Inferior parietal cortex (tissue), 1 donor: ENCODE results near the gene GPC6.
"Not testable (repeated sequence)": the region's sequence is repeated elsewhere in the genome, so short reads cannot be mapped to it uniquely, and the experiment has no call there.

Experiments
- DNase-seq: peaks from one replicate; pipeline ENCODE4 v3.0.0-alpha.2; 2016; ENCODE audit errors: extremely low spot score

GPC6 gene

DNA sequence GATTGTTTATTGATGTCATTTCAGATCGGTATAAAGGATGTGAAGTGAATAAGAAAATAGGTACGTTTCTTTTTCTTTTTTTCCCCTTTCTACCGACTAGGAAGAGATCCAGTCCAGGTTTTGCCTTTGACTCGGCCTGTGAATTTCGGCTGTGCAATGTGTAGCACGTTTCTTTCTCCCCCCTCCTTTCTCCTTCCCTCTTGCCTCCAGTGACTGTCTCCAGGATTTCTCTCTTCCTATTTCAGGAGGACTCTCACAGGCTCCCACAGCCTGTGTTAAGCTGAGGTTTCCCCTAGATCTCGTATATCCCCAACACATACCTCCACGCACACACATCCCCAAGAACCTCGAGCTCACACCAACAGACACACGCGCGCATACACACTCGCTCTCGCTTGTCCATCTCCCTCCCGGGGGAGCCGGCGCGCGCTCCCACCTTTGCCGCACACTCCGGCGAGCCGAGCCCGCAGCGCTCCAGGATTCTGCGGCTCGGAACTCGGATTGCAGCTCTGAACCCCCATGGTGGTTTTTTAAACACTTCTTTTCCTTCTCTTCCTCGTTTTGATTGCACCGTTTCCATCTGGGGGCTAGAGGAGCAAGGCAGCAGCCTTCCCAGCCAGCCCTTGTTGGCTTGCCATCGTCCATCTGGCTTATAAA is at the start of gene GPC6:
GPC6 (plus strand) TSS at position 185 of the 657 bp plus-strand sequence.
- DNase-seq = peak; percentile 74

DNA sequence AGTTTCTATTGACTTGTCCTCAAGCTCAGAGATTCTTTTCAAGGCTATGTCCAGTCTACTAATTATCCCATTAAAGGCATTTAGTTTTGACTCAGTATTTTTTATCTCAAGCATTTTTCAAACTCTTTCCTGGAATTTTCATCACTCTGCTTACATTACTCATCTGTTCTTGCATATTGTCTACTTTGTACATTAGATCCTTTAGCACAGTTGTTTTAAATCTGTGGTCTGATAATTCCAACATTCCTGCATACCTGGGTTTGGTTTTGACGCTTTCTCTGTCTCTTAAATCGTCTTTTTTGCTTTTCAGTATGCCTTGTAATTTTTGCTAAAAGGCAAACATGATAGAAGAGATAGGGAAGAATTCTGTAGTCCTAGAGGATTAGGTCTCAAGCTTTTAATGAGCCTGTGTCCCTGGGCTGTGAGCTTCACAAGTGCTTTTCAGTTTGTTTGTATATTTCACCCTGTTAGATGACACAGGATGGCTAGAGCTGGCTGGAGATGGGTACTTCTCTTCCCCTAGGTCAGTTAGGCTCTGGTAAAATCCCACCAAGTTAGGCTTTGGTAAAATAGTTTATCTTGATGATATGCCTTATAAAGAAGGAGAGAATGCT is 46.1 kb upstream of the GPC6 start:
- DNase-seq = no peak

DNA sequence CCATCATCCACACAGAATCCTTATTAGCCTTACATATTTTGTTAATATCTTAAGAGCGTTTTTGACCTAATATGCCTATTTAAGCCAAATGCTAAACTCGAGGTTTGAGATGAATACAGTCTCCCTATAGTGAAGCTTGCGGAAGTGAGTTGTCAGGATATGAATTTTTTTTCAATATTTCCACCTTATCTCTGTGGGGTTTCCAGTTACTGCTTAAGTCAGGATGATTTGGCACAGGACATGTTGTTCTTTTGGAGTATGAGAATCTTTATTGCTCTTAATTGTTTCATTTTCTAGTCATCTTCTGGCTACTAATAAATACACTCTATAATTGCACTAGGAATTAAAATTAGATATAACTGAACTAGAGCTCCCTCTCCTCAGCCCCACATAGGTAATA is 44.2 kb upstream of the GPC6 start:
- no peak for DNase-seq

DNA sequence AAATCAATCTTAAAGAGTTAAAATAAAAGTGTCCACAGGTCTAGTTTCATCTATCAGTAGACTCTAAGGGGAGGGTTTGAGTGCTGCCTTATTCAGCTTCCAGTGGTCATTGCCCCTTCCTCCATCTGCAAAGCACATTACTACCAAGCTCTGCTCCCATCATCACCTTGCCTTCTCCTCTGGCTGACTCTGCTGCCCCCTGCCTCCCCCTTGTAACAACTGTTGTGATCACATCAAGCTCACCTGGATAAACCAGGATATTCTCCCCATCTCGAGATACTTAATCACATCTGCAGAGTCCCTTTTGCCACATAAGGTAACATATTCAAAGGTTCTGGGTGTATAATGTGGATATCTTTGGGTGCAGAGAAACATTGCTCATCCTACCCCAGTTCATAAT is 43.3 kb upstream of the GPC6 start:
- DNase-seq = no peak

DNA sequence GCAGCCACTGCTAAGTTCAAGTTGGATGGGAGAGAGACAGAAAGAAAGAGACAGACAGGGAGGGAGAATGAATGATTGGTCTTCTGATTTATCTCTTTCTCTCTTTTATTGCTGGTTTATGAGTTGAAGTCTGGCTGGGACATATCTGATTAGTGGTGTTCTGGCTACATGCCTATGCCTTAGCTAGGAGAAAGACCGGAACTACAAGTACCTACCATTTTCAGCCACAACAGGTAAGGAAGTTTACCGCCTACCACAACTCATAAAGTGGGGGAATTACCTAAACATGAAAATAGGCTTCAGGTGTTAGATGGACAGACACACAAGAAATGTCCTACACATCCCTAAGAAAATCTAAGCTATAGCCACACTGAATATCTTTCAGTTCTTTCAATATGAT is 36.6 kb upstream of the GPC6 start:
- DNase-seq = no peak

DNA sequence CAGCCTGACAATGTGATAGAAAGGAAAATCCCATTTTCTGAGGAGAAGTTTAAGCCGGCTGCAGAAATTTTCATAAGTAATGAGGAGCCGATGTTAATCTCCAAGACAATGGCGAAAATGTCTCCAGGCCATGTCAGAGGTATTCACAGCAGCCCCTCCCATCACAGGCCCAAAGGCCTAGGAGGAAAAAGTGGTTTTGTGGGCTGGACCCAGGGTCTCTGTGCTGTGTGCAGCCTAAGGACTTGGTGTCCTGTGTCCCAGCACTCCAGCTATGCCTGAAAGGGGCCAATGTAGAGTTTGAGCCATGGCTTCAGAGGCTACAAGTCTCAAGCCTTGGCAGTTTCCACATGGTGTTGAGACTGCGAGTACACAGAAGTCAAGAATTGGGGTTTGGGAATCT is 32.9 kb upstream of the GPC6 start:
- no peak for DNase-seq

DNA sequence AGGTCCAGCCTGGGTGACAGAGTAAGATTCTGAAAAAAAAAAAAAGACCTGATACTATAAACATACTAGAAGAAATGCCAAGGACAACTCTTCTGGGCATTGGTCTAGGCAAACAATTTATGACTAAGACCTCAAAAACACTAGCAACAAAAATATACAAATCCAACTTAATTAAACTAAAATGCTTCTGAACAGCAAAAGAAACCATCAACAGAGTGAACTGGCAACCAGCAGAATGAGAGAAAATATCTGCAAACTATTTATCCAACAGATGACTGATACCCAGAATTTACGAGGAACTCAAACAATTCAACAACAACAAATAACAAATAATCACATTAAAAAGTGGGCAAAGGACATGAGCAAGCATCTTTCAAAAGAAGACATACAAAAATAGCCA is 26.8 kb upstream of the GPC6 start:
- no peak for DNase-seq

DNA sequence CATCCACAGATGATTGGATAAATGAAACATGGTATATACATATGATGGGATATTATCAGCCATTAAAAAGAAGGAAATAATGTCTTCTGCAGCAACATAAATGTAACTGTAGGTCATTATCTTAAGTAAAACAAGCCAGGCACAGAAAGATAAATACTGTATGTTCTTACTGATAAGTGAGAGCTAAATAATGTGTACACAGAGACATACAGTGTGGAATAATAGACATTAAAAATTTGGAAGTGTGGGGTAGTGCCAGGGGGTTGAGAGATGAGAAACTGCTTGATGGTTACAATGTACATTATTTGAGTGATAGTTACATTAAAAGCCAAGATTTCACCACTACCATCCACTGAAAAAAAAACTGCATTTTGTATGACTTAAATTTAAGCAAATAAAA is 26.0 kb upstream of the GPC6 start:
- DNase-seq = no peak

DNA sequence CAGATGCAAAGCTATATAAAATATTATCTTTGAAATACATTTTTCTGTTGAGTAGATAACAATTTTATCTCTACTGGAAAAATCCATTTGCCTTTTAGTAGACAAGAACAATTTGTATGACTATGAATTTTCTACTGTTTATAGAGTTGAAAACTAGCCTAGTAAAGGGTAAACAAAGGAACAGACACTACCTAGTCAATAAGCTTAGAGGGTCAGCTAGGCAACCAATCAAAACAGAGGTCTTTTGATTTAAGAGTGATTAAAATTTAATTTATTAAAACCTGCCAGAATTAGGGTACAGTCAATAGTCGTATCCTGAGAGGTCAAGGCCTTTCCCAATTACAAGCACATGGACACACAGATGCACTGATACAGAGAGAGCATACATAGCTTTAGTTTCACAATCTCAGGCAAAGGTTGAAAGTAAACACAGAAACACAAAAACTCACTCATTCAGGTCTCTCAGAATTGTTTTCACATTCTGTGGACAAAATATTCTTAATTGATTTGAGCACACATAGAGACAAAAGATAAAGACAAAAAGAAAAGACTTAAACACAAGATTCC is 24.5 kb upstream of the GPC6 start:
- DNase-seq = no peak

DNA sequence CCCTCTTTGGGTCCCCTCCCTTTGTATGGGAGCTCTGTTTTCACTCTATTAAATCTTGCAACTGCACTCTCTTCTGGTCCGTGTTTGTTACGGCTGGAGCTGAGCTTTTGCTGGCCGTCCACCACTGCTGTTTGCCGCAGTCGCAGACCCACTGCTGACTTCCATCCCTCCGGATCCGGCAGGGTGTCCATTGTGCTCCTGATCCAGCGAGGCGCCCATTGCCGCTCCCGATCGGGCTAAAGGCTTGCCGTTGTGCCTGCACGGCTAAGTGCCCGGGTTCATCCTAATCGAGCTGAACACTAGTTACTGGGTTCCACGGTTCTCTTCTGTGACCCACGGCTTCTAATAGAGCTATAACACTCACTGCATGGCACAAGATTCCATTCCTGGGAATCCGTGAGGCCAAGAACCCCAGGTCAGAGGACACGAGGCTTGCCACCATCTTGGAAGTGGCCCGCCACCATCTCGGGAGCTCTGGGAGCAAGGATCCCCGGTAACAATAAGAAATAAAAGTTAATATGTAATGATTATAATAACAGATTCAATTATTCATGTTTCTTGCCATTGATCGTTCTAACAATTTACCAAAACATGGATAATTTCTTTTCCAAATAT is 19.7 kb upstream of the GPC6 start:
- DNase-seq = not testable (repeated sequence)

DNA sequence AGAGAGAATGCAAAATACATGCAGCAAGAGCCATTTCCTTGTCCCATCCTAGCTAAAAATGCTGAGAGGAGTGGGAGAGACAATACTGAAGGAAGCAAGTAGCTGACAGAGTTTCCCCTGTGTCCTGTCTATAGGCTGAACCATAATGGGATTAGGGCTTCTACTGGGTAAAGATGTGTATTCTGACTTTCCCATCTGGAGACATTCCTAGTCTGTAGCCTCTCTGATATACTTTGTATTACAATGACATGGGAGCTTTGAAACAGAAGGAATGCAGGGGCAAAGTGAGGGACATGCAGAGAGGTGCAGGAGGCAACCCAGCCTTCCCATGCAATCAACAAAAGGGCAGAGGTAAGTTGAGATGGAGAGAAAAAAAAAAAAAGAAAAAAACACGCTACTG is 10.5 kb upstream of the GPC6 start:
- DNase-seq = no peak

DNA sequence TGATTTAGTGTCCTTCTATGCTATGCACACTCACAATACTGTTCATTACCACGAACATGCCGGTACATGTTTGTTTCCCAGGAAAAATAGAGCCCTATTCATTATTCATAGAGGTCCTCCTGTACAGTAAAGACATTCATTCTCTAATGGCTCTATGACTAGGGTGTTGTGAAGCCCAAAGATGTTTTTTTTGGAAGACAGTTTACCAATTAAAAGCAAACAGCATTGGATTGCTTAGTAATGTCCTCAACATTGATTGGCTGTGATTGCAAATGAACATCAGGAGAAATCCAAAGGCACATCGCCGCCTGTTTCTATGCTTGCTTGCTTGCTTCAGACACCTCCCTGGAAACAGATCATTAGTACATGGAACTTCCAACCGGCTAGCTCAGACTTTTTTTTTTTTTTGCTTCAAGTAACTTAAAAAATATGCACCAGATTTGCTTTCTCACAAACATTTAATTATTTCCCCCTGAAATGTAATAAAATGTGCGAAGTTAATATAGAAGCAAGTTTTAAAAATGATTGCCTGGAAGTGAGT is 8.8 kb upstream of the GPC6 start:
- no peak for DNase-seq

DNA sequence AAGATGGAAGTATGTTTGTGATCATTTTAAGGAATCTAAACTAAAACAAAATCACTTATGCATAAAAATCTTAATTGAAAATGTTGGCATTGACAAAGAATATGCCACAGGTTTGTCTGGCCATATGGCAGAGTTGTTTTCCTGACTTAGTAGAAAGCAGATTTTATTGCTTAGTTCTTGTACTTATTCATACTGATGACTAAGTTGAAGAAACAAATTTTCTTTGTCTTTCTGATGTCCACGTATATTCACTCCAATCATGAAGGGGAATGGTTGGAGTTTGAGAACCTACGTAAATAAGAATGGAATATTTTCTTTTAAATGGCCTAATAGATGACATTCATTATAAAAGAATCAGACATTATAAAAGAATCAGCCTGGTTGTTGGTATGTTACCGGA is 8.0 kb upstream of the GPC6 start:
- no peak for DNase-seq

DNA sequence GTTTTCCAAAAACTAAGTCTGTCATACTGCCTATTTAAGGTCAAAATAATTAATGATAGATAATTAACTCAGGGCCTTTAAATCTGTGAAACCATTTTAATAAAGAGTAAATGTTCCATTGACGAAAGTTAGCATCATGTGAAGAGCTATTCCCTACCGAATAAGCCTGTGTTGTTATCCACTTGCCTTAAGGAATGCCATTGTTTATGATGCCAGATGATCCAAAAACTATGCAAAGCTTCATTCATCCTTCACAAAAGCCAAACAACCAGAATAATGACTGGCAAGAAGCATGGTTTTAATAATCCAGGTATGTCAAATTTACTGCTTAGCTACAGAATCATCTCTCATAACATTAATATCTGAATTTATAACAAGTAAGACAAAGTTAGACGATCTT is 6.5 kb upstream of the GPC6 start:
- DNase-seq = no peak

DNA sequence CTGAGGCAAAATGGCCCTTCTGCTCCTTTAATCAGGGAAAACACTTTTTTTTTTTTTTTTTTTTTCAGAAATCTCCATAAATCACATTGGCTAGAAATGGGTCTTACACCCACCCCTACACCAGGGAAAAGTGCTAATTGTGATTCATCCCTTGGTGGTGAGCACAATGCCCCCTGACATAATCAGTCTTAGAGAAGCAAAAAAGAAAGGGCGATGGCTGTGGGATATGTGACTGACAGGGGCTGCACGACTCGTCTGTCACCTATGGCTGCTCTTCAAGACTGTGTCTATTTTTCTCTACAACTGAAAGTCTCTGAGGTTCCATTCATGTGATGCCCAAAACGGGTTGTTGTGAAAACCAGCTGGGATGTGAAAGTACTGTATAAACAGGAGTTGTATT is 3.6 kb upstream of the GPC6 start:
- no peak for DNase-seq

DNA sequence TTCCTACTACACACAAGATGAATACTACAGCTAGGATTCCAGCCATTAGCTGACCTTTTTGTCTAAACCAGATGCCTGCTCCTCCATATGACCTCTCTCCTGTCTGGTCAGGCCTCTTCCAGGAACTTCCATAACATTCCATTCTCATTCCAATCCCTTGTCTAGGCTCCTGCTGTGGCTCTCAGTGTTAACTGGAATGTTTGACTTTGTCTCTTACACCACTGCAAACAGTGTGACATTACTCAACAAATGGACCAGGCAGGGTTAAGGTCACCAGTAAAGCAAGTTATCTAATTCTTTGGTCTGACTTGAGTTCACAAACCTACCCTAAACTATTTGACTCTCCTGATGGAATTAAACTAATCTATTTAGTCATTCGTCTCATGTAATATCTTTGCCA is 2.1 kb upstream of the GPC6 start:
- DNase-seq = no peak

DNA sequence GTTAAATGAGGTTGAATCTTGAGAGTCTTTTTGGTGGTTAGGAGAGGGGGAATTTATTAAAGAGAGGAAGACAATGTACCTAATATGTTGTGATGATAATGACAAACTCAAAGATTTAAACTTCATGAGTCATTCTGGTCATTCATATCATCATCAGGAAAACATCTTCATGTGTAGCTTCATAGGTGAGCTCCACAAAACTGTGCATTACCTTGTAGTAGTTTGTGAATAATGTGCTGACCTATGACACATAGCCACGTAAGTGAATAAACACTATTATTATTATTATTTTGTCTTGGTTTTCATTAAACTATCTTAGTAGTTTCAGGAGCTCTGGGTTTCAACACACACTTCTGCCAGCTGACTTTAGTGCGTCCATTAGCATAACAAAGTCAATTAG is 997 bp upstream of the GPC6 start:
- DNase-seq = no peak

DNA sequence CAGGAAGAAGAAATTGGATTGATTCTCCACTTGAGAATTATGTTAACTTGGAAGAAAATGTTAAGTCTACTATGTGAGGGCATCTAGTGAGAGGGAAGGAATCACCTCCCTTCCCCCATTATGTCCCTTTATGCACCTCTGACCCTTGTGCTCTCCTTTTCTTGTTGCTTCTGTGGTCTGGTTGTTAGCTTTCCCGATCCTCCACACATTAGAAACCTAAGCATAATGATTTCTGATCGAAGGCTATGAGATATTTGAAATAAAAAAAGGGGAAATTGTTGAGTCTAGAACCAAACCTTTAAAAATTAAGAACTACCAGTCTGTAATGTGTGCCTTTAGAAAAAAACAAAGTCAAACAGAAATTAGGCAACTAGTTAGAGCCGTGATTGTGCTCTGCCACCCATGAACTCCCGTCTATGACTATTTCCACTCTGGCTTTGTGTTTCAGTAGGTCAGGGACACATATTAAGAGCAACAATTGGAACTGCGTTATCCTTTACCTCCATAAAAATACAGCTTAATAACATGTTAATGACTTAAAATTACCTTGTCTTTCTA is 463 bp upstream of the GPC6 start:
- DNase-seq = no peak

DNA sequence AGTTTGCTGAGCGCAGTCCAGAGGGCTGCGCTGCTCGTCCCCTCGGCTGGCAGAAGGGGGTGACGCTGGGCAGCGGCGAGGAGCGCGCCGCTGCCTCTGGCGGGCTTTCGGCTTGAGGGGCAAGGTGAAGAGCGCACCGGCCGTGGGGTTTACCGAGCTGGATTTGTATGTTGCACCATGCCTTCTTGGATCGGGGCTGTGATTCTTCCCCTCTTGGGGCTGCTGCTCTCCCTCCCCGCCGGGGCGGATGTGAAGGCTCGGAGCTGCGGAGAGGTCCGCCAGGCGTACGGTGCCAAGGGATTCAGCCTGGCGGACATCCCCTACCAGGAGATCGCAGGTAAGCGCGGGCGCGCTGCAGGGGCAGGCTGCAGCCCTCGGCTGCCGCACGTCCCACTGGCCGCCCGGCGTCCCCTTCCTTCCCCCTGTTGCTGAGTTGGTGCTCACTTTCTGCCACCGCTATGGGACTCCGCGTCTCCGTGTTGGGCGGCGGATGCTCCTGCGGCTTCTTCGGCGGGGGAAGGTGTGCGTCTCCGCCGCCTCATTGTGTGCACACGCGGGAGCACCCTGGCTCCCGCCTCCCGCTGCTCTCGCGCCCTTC is 772 bp downstream of the GPC6 start:
- DNase-seq = no peak

DNA sequence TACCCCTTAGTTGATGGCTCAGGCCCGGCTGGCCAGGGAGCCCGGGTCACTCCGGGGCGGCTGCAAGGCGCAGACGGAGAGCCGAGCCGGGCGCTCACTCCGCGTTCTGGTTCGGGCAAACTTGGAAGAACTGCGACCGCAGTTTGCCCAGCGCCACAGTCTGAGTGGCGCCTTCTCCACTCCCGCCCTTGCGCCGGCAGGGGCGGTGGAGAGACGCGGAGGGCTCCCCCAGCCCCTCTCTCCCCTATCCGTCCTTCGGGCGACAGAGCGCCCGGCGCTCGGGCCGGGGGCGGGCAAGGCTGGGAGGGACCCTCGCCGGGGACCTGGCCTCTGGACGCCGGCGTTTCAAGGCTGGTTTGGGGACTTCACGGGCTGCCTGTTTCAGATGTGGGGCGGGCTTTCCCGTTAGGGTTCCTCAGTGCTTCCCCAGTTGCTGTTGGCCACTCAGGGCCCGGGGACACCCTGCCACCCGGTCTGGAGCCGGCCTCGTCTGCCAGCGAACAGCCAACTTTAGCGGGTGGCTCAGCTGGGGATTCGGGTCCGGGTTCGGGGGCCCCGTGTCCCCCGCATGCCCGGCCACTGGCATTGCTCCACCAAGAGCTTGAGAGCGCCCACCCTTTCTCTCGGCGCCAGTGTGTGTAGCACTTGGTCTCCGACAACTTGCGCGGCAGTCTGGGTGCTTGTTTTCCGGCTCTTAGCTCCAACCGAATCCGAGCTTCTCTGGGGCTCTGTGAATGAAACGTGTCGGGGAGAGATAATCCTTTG is 1.5 kb downstream of the GPC6 start:
- DNase-seq = peak; percentile 81

DNA sequence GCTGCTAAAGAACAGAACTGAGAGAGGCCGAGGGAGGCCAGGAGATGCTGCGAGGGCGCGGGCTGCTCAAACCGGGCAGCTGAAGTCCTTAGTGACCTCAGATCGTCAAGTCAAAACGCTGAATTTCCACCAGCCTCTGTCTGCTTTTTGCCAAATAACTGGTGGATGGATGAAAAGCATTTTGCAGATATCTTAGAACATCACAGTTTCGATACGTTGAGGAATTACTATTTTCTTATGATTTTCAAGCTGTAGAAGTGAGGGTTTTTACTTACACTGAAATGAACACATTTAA is 2.0 kb downstream of the GPC6 start:
- DNase-seq = no peak
